Calu3 (cell line): ENCODE results near the gene ADGRG7. TPM values are rescaled to one million over a fixed set of nuclear protein-coding genes. Genes with fewer than 3 reads are reported as not detected.

Experiments
- BruUV-seq: library from RNA; stranded (reverse); fragments of 400-500 nt; replicated peaks from 2 replicates; lab custom pipeline; 2021; lab: Mats Ljungman, UMichigan
- CTCF ChIA-PET: fragments of 300-600 bp; sonication (Branson Sonifier 250); formaldehyde crosslinking; loops from one replicate; lab custom pipeline; 2022; ENCODE audit warnings: antibody characterized with exemption; lab: Charles Lee
- DNase-seq: peaks from one replicate; pipeline ENCODE4 v3.0.0; 2022
- H3K27ac Mint-ChIP-seq: one replicate; pipeline ENCODE4 v1.8.0; 2022; ENCODE audit warnings: mixed read lengths; ENCODE audit not compliant: unreplicated experiment
- H3K27me3 Mint-ChIP-seq: one replicate; pipeline ENCODE4 v1.8.0; 2022; ENCODE audit warnings: mixed read lengths; ENCODE audit not compliant: unreplicated experiment
- H3K36me3 Mint-ChIP-seq: one replicate; pipeline ENCODE4 v1.8.0; 2022; ENCODE audit warnings: mild to moderate bottlenecking, moderate library complexity, mixed read lengths; ENCODE audit not compliant: insufficient read depth, unreplicated experiment
- H3K4me1 Mint-ChIP-seq: one replicate; pipeline ENCODE4 v1.8.0; 2022; ENCODE audit warnings: mild to moderate bottlenecking, low read depth, mixed read lengths; ENCODE audit not compliant: unreplicated experiment
- H3K4me3 Mint-ChIP-seq: one replicate; pipeline ENCODE4 v1.8.0; 2022; ENCODE audit warnings: mild to moderate bottlenecking, low read depth, moderate library complexity, mixed read lengths; ENCODE audit not compliant: unreplicated experiment
- H3K9me3 Mint-ChIP-seq: one replicate; pipeline ENCODE4 v1.8.0; 2022; ENCODE audit warnings: low read depth, mixed read lengths; ENCODE audit not compliant: unreplicated experiment
- intact Hi-C: fragments of 100-400 bp; cut with micrococcal nuclease; formaldehyde crosslinking; loops from one replicate; pipeline ENCODE4 v1.10.0; 2022; ENCODE audit not compliant: unreplicated experiment
- total RNA-seq: library from RNA; stranded (reverse); gene quantifications from 2 replicates; pipeline ENCODE4 v1.2.3, GENCODE V29; 2022
- TF ChIP-seq, protein P1 (sequence below): fragments of 200-600 bp; IDR thresholded peaks from one replicate; pipeline ENCODE4 v1.8.0; 2022; ENCODE audit warnings: antibody characterized with exemption; ENCODE audit not compliant: unreplicated experiment

The ADGRG7 gene
- total RNA-seq, 1 experiment from 2014 or later: 1.2 TPM

DNA sequence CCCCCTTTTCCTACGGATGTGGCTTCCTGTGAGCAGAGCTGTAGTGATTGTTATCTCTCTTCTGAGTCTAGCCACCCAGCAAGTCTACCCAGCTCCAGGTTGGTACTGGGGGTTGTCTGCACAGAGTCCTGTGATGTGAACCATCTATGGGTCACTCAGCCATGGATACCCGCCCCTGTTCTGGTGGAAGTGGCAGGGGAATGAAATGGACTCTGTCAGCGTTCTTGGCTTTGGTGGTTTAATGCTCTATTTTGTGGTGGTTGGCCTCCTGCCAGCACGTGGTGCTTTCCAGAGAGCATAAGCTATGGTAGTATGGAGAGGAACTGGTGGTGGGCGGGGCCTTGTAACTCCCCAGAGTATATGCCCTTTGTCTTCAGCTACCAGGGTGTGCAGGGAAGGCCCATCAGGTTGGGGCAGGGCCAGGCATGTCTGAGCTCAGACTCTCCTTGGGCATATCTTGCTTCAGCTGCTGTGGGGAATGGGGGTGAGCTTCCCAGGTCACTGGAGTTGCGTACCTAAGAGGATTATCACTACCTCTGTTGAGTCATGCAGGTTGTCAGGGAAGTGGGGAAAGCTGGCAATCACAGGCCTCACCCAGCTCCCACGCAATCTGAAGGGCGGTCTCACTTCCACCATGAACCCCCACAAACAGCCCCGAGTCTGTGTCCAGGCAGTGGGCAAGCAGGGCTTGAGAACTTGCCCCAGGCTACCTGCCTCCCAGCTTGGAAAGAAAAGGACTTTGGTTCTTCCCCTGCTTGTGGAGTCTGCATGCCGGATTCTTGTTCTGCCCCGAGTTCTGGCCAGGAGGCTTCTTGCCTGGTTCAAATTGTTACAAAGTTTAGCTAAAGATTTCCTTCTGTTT lies 9.0 kb upstream of the ADGRG7 start:
- CTCF ChIA-PET: interaction anchor here (1.1 to 2.4 kb wide), 3 partner anchors 35 to 137 kb away, joined by 5 to 15 read pairs (median 11); no protein-coding TSS in a partner anchor
- DNase-seq: peak; percentile 48
- no peaks in the 10 kb centered on the region for H3K27me3 Mint-ChIP-seq

DNA sequence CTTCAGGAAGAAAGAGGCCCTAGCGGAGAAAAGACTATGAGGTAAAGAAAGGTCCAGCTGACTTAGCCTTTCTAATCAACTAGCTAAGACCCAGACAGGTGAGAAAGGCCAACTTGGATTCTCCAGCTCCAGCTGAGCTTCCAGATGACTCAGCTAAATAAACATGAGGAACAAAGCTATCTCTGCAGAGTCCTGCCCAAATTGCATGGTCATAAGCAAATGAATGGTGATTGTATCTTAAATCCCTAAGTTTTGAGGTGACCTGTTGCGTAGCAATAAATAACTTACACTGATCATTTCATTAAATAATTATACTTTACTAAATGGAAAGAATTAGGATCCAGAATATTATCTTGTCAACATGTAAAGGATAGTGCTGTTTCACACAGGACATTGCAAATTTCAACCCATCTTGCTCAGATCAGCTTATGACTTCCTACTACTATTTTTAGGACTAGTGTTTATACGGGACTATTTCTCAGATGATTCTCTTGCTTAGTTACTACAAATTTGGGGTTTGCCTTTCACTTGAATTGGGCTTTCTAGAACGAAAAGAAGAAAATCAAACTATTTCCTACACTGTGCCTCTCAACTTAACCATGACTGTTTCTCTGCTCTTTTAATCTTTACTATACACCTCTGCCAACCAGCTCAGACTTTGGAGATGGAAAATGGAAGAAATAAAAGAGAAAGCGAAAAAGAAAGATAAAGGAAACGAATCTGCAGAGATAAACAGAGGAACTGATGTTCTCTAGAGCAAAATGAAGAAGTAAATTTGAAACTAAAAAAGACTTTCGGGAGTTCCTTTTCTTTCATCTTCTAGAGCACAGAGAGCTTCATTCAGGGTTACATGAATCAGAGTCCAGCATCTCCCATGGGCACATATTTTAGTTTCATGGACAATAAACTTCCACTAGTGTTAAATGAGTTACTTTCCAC lies 6.6 kb upstream of the ADGRG7 start:
- TF ChIP-seq, protein P1, sequence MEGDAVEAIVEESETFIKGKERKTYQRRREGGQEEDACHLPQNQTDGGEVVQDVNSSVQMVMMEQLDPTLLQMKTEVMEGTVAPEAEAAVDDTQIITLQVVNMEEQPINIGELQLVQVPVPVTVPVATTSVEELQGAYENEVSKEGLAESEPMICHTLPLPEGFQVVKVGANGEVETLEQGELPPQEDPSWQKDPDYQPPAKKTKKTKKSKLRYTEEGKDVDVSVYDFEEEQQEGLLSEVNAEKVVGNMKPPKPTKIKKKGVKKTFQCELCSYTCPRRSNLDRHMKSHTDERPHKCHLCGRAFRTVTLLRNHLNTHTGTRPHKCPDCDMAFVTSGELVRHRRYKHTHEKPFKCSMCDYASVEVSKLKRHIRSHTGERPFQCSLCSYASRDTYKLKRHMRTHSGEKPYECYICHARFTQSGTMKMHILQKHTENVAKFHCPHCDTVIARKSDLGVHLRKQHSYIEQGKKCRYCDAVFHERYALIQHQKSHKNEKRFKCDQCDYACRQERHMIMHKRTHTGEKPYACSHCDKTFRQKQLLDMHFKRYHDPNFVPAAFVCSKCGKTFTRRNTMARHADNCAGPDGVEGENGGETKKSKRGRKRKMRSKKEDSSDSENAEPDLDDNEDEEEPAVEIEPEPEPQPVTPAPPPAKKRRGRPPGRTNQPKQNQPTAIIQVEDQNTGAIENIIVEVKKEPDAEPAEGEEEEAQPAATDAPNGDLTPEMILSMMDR: no peak
- intact Hi-C loops: loop anchor here (2.0 kb wide), 2 partner anchors 32 to 108 kb away; no protein-coding TSS in a partner anchor
- Mint-ChIP-seq H3K36me3 (no peaks in the 10 kb centered on the region), H3K27me3 (no peaks in the 10 kb centered on the region), H3K9me3 (peaks cover 4% of the 10 kb centered on the region), H3K4me3 (peak overlapping the region; percentile 49), H3K4me1 (peaks cover 62% of the 10 kb centered on the region), H3K27ac (peak overlapping the region; percentile 60)
- DNase-seq: no peak
- CTCF ChIA-PET: interaction anchor here (0.8 to 3.4 kb wide), 6 partner anchors 11 to 201 kb away, joined by 4 to 33 read pairs (median 14); partner anchors contain the start of genes LNP1 and TOMM70
- BruUV-seq: no TSS peak

More for the DNA sequence above, 9.0 kb upstream of the ADGRG7 start:
- TF ChIP-seq, protein P1: no peak
- H3K9me3 Mint-ChIP-seq: peaks cover 5% of the 10 kb centered on the region
- peak overlapping the region; percentile 83 for H3K27ac Mint-ChIP-seq
- no TSS peak for BruUV-seq
- peaks cover 52% of the 10 kb centered on the region for H3K4me1 Mint-ChIP-seq
- no peak overlapping the region for H3K4me3 Mint-ChIP-seq
- intact Hi-C loops: no loop called here
- H3K36me3 Mint-ChIP-seq: no peaks in the 10 kb centered on the region

DNA sequence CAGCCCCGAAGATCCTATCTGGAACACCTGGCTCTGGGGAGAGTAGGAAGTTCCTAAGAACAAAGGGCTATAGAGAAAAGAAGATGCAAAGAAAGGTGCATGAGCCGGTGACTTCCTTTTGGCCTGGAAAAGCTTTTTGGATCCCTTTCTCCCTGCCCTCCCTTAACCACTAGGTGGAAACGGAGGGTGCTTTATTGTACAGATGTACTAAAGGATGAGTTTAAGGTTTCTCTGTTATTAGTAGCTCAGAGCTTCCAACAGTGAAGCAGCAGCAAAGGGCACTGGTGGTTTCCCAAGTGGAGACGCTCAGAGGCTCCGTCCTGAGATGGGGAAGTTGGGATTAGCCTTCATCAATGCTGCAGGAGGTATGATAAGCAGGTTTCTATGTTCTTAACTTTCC lies 5.9 kb upstream of the ADGRG7 start:
- H3K9me3 Mint-ChIP-seq: peaks cover 2% of the 10 kb centered on the region
- peak overlapping the region; percentile 60 for H3K27ac Mint-ChIP-seq

More for the DNA sequence above, 5.9 kb upstream of the ADGRG7 start:
- intact Hi-C loops: loop anchor here (2.0 kb wide), 2 partner anchors 31 to 107 kb away; no protein-coding TSS in a partner anchor
- H3K36me3 Mint-ChIP-seq: no peaks in the 10 kb centered on the region
- H3K27me3 Mint-ChIP-seq: no peaks in the 10 kb centered on the region
- TF ChIP-seq, protein P1: peak; percentile 38
- peak; percentile 38 for DNase-seq
- BruUV-seq: no TSS peak
- H3K4me1 Mint-ChIP-seq: peaks cover 62% of the 10 kb centered on the region
- H3K4me3 Mint-ChIP-seq: peak overlapping the region; percentile 49
- CTCF ChIA-PET: interaction anchor here (0.8 to 3.4 kb wide), 6 partner anchors 10 to 202 kb away, joined by 4 to 33 read pairs (median 14); partner anchors contain the start of genes LNP1 and TOMM70
